ENCODE measurements around the gene CASR.

DNA sequence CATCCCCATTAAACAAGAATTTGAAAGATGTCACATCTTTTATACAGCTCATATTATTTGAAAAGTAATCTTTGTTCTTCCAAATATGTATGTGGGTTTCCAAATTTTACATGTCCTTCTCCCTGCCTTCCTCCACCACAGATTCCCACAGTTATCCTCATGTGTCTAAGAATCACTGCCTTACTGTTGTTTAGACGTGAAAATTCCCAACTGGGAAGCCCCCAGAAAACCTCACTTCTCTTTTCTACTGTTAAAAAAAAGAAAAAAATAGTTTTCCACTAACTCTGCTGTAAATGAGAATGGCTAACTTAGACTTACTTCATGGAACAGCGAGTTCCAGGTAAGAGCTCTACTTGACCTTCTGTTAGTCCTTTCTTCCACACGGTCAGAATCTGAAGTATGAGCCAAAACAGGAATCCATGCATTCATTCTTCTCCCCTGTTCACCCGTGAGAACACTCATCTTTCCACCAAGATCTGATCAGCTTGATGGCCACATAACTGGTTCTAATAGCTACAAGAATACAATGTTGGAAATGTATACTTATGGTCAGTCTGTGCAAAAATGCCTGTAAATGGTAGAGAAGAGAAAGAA is 123.7 kb downstream of the CASR start:
- TF ChIP-seq, protein P1, sequence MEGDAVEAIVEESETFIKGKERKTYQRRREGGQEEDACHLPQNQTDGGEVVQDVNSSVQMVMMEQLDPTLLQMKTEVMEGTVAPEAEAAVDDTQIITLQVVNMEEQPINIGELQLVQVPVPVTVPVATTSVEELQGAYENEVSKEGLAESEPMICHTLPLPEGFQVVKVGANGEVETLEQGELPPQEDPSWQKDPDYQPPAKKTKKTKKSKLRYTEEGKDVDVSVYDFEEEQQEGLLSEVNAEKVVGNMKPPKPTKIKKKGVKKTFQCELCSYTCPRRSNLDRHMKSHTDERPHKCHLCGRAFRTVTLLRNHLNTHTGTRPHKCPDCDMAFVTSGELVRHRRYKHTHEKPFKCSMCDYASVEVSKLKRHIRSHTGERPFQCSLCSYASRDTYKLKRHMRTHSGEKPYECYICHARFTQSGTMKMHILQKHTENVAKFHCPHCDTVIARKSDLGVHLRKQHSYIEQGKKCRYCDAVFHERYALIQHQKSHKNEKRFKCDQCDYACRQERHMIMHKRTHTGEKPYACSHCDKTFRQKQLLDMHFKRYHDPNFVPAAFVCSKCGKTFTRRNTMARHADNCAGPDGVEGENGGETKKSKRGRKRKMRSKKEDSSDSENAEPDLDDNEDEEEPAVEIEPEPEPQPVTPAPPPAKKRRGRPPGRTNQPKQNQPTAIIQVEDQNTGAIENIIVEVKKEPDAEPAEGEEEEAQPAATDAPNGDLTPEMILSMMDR (conservative IDR thresholded peaks at IDR 0.05; ENCODE audit: low read length), result no peak
- no peak for TF ChIP-seq EZH2phosphoT487 (IDR thresholded peaks at IDR 0.05; ENCODE audit: borderline replicate concordance, low read depth, low read length)
